Activated CD4-positive, alpha-beta T cell treated with anti-CD3 and anti-CD28 coated beads for 1 hour (primary cell): ENCODE data around the gene CACNB3.
A peak's percentile ranks its signal among the peaks of the same experiment; 100 is the strongest.
"Not testable (repeated sequence)": the region's sequence is repeated elsewhere in the genome, so short reads cannot be mapped to it uniquely, and the experiment has no call there.

ENCODE experiments used
- DNase-seq: peaks from one replicate; pipeline ENCODE4 v3.0.0-alpha.2; 2020

CACNB3 gene

GRCh38 chr12:48819986-48820725, 1.9 kb downstream of the CACNB3 start:
- no peak for DNase-seq

GRCh38 chr12:48822139-48822538, 3.8 kb downstream of the CACNB3 start:
- DNase-seq, result no peak

DNA sequence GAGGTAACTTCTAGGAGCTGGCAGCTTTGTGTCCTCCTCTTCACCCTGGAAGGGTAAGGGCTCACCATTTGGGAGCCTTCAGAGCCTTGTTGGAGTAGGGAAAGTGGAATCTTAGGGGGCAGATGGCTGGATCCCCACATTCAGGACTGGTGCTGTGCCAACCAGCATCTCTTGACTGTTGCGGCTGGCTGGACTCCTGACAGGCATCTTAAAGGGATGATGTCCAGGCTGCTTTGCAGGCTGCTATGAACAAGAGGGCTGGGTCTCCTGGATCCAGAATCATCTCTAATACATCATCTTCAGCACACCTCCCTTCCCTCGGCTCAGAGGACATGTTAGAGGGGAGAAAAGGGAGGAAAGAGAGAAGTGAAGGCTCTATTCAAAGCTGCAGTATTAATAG, 4.4 kb downstream of the CACNB3 start:
- DNase-seq, result no peak

GRCh38 chr12:48823281-48823680, 5.0 kb downstream of the CACNB3 start:
- no peak for DNase-seq

- DNase-seq, result no peak
Observed at GRCh38 chr12:48824112-48824511, 5.8 kb downstream of the CACNB3 start.

GRCh38 chr12:48824905-48825304, 6.6 kb downstream of the CACNB3 start:
- DNase-seq, result no peak

DNA sequence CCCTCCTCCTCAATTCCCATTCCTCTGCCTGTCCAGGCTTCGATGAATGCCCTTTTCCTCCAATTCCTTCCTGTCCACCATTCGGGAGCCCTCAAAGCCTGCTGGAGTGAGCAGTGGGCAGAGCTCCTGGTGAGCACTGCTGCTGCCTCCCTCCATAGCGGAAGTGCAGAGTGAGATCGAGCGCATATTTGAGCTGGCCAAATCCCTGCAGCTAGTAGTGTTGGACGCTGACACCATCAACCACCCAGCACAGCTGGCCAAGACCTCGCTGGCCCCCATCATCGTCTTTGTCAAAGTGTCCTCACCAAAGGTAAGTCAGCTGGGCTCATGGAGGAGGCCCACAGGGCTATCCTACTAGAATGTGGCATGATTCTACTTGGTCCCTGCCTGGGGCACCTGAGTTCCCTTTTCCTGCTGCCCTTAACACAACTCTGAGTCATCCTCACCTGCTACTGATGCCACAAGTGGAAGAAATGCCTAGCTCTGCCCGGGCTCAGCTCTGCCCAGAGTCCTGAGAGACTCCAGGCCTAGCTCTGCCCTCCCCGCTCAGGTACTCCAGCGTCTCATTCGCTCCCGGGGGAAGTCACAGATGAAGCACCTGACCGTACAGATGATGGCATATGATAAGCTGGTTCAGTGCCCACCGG, 8.0 kb downstream of the CACNB3 start:
- no peak for DNase-seq

DNA sequence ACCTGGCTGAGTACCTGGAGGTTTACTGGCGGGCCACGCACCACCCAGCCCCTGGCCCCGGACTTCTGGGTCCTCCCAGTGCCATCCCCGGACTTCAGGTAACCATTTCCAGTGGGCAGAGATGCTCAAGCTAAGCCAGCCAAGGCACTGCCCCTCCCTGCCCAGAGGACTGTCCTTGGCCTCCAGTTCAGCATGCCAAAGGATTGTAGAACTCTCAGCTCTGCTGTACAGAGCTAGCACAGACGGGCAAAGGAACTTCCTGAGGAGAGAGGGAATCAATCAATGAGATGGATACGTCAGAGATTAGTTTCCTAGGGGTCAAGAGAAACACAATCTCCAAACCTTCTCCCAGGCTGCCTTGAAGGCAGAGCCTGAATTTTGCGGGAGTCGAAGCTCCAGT, 8.7 kb downstream of the CACNB3 start:
- no peak for DNase-seq

- no peak for DNase-seq
Observed at GRCh38 chr12:48827513-48828096, 9.3 kb downstream of the CACNB3 start.

DNA sequence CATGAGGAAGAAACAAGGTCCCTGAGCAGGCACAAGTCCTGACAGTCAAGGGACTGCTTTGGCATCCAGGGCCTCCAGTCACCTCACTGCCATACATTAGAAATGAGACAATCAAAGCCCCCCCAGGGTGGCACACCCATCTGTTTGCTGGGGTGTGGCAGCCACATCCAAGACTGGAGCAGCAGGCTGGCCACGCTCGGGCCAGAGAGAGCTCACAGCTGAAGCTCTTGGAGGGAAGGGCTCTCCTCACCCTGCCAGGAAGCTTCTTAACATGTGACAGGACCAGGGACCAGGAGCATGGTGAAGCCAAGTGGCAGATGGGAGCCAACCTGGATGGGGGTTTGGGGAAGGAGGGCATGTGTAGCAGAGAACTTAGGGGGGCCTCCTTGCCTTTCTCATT, 10.0 kb downstream of the CACNB3 start:
- DNase-seq, result no peak

GRCh38 chr12:48828841-48829575, 10.7 kb downstream of the CACNB3 start:
- no peak for DNase-seq

- DNase-seq, result no peak
Observed at GRCh38 chr12:48831257-48831656, 13.0 kb downstream of the CACNB3 start.

DNA sequence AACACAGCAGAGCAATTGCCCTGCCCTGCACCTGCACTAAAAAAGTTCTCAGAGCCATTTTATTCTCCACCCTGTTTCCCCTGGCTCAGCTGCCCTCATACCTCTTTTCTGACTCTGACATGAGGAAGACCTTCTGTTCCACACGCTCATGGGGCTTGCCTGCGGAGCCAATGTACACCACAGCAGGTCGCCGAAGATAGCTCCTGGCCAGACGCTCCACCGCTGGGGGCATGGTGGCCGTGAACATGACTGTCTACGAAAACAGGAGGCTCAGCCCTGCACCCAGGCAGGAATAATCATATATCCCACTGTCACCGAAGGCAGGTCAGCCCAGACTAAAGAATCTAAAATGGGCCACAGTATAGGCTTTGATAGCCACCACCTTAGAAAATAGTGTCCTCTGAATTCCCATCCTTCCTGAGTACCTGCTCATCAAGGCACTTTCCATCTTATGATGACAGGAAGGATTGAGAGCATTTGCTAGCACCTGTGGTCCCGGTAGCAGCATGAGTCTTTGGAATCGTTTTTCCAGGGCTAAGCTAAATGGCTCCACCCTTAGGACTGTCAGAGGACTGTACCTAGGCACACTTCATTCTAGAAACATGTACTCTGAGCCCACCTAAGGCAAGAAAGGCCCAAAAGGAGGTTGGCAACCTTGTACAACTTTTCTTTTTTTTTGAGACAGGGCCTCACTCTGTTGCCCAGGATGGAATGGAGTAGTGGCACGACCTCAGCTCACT, 14.2 kb downstream of the CACNB3 start:
- DNase-seq, result no peak

- DNase-seq, result no peak
Observed at GRCh38 chr12:48838048-48838447, 19.8 kb downstream of the CACNB3 start.

GRCh38 chr12:48842021-48842420, 23.7 kb downstream of the CACNB3 start:
- not testable (repeated sequence) for DNase-seq

DNA sequence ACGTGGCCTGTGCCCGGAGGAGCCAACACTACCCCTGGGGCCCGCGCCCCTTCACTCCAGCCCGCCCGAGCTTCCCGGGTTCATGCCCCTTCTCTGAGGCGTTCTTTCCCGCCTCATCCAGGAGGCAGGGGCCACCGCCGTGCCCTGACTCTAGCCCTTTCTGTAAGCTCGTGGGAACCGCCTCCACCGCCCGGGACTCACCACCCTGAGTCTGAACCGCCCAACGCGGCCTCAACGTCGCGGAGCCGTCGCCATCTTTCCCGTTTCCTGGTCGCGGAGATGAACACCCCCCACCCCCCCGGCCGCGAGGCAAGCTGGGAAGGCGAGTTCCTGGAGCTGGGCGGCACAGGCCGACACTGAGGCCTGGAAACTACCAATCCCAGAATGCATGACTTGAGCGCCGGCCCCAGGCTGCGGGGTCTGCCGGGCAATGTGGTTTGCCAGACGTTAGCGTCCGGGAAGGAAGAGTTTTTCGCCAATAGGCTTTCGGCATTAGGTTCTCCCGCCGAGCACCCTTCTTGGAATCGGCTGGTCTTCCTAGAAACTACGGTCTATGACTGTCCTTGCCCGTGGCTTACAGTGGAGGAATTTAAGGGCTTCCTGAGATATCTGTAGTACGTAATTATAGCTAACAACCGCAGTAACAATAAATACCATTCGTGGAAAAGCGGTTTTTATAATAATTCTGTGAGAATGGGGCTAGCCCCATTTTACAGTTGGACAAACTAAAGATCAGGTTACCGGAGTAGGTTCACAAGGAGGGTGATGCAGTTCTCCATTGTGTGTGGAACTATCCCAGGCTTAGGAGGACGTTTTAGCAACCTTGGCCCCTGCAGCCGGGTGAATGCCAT, 33.8 kb downstream of the CACNB3 start, which contains the start of gene DDX23:
DDX23 (minus strand) TSS at position 281 of the 851 bp plus-strand sequence. CDS start 6,381 bp downstream, outside the sequence.
- peak; percentile 85 for DNase-seq

DNA sequence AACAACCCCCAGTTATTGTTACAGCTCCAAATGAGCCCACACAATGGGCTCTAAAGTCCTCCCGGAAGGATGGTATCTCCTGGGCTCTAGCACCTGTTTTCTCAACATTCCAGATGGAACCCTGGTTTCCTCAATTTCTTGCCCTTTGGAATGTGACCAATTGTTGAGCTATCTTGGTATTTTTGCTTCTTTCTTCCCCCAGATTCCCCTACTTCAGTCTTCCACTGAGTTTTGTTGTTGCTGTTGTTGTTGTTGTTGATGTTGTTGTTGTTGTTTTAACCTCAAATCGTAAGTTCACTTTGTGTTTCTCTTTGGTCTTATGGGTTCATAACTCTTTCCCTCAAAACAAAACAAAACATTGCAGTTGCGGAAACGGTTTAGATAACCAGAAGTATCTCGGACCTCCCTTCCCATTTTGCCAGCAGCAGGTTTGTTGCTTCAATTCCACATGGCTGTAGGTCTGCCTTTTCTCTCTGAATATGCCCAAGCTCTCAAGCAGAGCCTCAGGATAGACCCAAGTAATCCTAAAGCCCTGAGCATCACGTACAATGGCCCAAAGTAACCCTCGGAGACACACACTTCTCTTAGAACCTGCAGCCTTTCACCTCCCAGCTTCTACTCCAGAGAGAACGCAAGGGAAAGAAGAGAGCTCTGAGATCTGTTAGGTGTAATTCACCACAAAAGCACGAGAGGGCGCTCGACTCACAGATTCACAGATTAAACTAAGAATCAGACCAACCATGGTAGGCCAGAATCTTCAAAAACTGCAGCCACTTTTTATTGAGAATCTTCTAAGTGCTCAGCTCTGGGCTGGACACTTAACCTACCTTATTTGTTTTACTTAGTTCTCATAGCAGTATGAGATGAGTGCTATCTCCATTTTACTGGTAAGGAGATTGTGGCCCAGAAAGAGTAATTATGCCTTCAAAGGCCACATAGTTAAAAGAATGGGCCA, 34.7 kb downstream of the CACNB3 start:
- DNase-seq, result peak; percentile 74

DNA sequence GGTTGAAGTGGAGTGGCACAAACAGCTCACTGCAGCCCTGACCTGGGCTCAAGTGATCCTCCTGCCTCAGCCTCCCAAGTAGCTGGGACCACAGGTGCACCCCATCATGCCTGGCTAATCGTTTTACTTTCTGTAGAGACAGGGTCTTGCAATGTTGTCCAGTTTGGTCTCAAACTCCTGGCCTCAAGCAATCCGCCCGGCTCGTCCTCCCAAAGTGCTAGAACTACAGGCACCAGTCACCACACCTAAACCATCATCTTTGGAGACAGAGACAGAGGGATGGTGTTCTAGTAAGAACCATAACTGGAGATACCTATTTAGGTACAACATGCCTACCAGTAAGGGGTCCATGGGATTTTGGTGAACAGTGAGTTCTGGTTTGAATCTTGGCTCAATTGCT, 36.2 kb downstream of the CACNB3 start:
- DNase-seq, result no peak

- DNase-seq, result not testable (repeated sequence)
Observed at GRCh38 chr12:48854932-48855331, 36.6 kb downstream of the CACNB3 start.

DNA sequence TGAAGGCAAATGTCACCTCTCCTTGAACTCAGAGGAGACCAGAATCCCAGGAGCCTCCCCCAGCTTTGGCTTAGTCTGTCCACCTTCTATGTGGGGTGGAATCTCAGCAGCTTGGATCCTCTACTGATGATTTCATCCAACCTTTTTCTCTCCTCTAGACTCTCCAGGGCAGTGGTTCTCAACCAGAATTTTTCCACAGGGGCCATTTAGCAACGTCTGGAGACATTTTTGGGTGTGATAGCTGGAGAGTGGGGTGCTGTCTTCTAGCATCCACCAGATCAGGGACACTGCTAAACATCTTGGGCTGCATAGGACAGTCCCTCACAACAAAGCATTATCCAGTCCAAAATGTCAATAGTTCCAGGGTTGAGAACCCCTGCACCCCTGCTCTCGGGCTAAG, 38.1 kb downstream of the CACNB3 start:
- no peak for DNase-seq
